K562 (cell line): ENCODE data around the gene CD55. TPM values are rescaled to one million over a fixed set of nuclear protein-coding genes. Genes with fewer than 3 reads are reported as not detected.

ENCODE experiments used
- ARID4B ChIP-seq: sonication (generic); formaldehyde crosslinking; IDR thresholded peaks from 2 replicates; pipeline ENCODE4 v1.8.0; 2022; ENCODE audit warnings: mild to moderate bottlenecking, missing genetic modification reagents
- CREB3L1 ChIP-seq: fragments of 450-650 bp; IDR thresholded peaks from 2 replicates; pipeline ENCODE4 v1.6.1; 2014; ENCODE audit warnings: low read depth, mild to moderate bottlenecking, moderate library complexity, borderline replicate concordance
- CSDE1 ChIP-seq, 2 experiments: fragments of 450-650 bp; IDR thresholded peaks; 2 replicates each; pipeline ENCODE4 v1.6.1; 2016; ENCODE audit warnings: mild to moderate bottlenecking in 1 of 2
- EP400 ChIP-seq: fragments of 450-650 bp; IDR thresholded peaks from 2 replicates; pipeline ENCODE4 v1.6.1; 2017; ENCODE audit warnings: antibody characterized with exemption, mild to moderate bottlenecking, moderate library complexity
- GATA2 ChIP-seq: sonication (generic); formaldehyde crosslinking; IDR thresholded peaks from 2 replicates; pipeline ENCODE4 v1.4.0; 2020; ENCODE audit warnings: mild to moderate bottlenecking, missing genetic modification reagents
- HMG20A ChIP-seq: fragments of 450-650 bp; formaldehyde crosslinking; conservative IDR thresholded peaks from 2 replicates; pipeline ENCODE4 v1.4.0; 2020; ENCODE audit warnings: mild to moderate bottlenecking, mixed read lengths
- MLX ChIP-seq, 2 experiments: fragments of 450-650 bp in 1 of 2; sonication (generic) in 1 of 2; formaldehyde crosslinking; conservative IDR thresholded peaks; 2 replicates each; pipeline versions ENCODE4 v1.4.0 to v1.8.1; 2020 to 2022; ENCODE audit warnings: mild to moderate bottlenecking in 1 of 2, missing genetic modification reagents in 1 of 2
- PCBP2 ChIP-seq: fragments of 200-400 bp; formaldehyde crosslinking; IDR thresholded peaks from 2 replicates; pipeline ENCODE4 v1.6.1; 2018; ENCODE audit warnings: low read length, low read depth, mild to moderate bottlenecking, moderate library complexity; ENCODE audit not compliant: poor library complexity, severe bottlenecking
- RBBP5 ChIP-seq: fragments of 200-600 bp; sonication (generic); IDR thresholded peaks from 2 replicates; pipeline ENCODE4 v1.6.1; 2012; ENCODE audit warnings: borderline replicate concordance, mild to moderate bottlenecking, low read length, control low read depth, inconsistent platforms; ENCODE audit not compliant: insufficient read depth, poor library complexity, severe bottlenecking
- ZBTB26 ChIP-seq: fragments of 450-650 bp; formaldehyde crosslinking; IDR thresholded peaks from 2 replicates; pipeline ENCODE4 v1.4.0; 2022; ENCODE audit warnings: missing genetic modification characterization
- ZFPM2 ChIP-seq: fragments of 250-450 bp; sonication (Bioruptor Pico); IDR thresholded peaks from 2 replicates; pipeline ENCODE4 v1.5.1; 2022; ENCODE audit warnings: mild to moderate bottlenecking
- ZNF263 ChIP-seq: sonication (generic); formaldehyde crosslinking; IDR thresholded peaks from 2 replicates; pipeline ENCODE4 v1.8.0; 2022; ENCODE audit warnings: mild to moderate bottlenecking, missing genetic modification reagents, borderline replicate concordance
- ZNF609 ChIP-seq: sonication (generic); formaldehyde crosslinking; IDR thresholded peaks from 2 replicates; pipeline ENCODE4 v1.8.1; 2023; ENCODE audit warnings: missing genetic modification reagents, mild to moderate bottlenecking, borderline replicate concordance
- polyA plus RNA-seq, 8 experiments: library from polyadenylated mRNA; depleted of rRNA in 4 of 8; stranded (reverse) in 5 of 8; unstranded in 3 of 8; fragments of >200 nt; fragmentation: Nextera tagmentation in 2 of 8; fragmentation: Illumina TruSeq in 1 of 8; extraction: Ambion mirVana in 2 of 8; extraction: Trizol in 1 of 8; gene quantifications; 2 replicates each; pipeline versions ENCODE4 v1.2.1 to v1.2.3, GENCODE V29; 2011 to 2014; ENCODE audit warnings: inconsistent platforms in 1 of 8, missing spikeins in 1 of 8
- total RNA-seq, 7 experiments: library from RNA; depleted of rRNA in 6 of 7; stranded (reverse); fragments of >200 nt in 6 of 7; fragmentation: Illumina TruSeq in 2 of 7; extraction: Trizol in 2 of 7; gene quantifications; 2 replicates each; pipeline versions ENCODE4 v1.2.1 to v1.2.3, GENCODE V29; 2011 to 2021; ENCODE audit warnings: low replicate concordance in 1 of 7

Gene CD55
- total and polyA plus RNA-seq, 9 of the 15 experiments (the other 6 are each of a cell fraction or from before 2014, with no cell fraction given), result 17.7 to 150 (median 97.0) TPM

GRCh38 chr1:207321079-207321789, at the start of gene CD55 (continued):
- TF ChIP-seq ARID4B (peak; percentile 85), GATA2 (CRISPR knock-in tag) (no peak), ZBTB26 (CRISPR knock-in tag) (no peak), CSDE1 (IDR thresholded peaks at IDR 0.05) (no peak), ZNF609 (CRISPR knock-in tag) (peak; percentile 74; the same call in 1 of the 2 replicates), PCBP2 (no peak), ZNF263 (CRISPR knock-in tag) (no peak; the same call in 1 of the 2 replicates), RBBP5 (no peak), ZFPM2 (no peak), CREB3L1 (peak; percentile 80; the same call in 1 of the 2 replicates), MLX (CRISPR knock-in tag; conservative IDR thresholded peaks at IDR 0.05) (no peak; a peak in 1 of 4 replicates), EP400 (peak; percentile 93), HMG20A (CRISPR knock-in tag) (no peak)
